A549 (cell line): ENCODE results near the gene UBAC2. TPM values are rescaled to one million over a fixed set of nuclear protein-coding genes. Genes with fewer than 3 reads are reported as not detected.

ENCODE experiments used
- ATAC-seq, 2 experiments: fragments of 200-7000 bp in 1 of 2; fragments of >200 bp in 1 of 2; cut with Nextera tagmentation in 1 of 2; cut with Tn5 transposase in 1 of 2; 3 replicates each; pipeline versions ENCODE4 v1.8.0 to v1.9.1; 2018 to 2020; ENCODE audit warnings: mild to moderate bottlenecking in 1 of 2, moderate library complexity in 1 of 2
- CTCF ChIA-PET: fragments of 300-600 bp; sonication (Branson Sonifier 250); formaldehyde crosslinking; extraction: SDS; loops from one replicate; lab custom pipeline; 2021; ENCODE audit warnings: antibody characterized with exemption, inconsistent platforms; lab: Yijun Ruan, JAX
- POLR2A ChIA-PET: fragments of 350-600 bp; formaldehyde crosslinking; extraction: SDS; loops from one replicate; lab custom pipeline; 2021; ENCODE audit warnings: antibody characterized with exemption, inconsistent platforms; lab: Yijun Ruan, JAX
- DNase-seq, 2 experiments: peaks; one replicate each; pipeline versions ENCODE4 v3.0.0 to v3.0.0-alpha.2; 2011 to 2016; ENCODE audit warnings: low read depth in 1 of 2, low spot score in 1 of 2
- FAIRE-seq: peaks from 2 replicates; lab custom pipeline; 2011; peaks lifted over from hg19 to GRCh38; lab: Jason Lieb, UNC
- H3K27ac ChIP-seq, 2 experiments: fragments of >200 bp; sonication (Bioruptor Twin); formaldehyde crosslinking; 3 replicates each; pipeline ENCODE4 v1.5.1; 2016 to 2017
- H3K4me1 ChIP-seq: fragments of >200 bp; sonication (Bioruptor Twin); formaldehyde crosslinking; 3 replicates; pipeline ENCODE4 v1.6.1; 2016
- H3K4me2 ChIP-seq: fragments of >200 bp; sonication (Bioruptor Twin); formaldehyde crosslinking; 3 replicates; pipeline ENCODE4 v1.6.1; 2016
- H3K4me3 ChIP-seq: fragments of >200 bp; sonication (Bioruptor Twin); formaldehyde crosslinking; 3 replicates; pipeline ENCODE4 v1.5.1; 2016
- H3K9me3 ChIP-seq: fragments of >200 bp; sonication (Bioruptor Twin); formaldehyde crosslinking; 3 replicates; pipeline ENCODE4 v1.6.1; 2016
- BCL3 ChIP-seq: fragments of >200 bp; sonication (Bioruptor Twin); formaldehyde crosslinking; IDR thresholded peaks from 3 replicates; pipeline ENCODE4 v1.6.1; 2016
- BHLHE40 ChIP-seq: IDR thresholded peaks from 2 replicates; pipeline ENCODE4 v1.6.1; 2012; ENCODE audit warnings: low read depth, low read length, inconsistent platforms
- CBX8 ChIP-seq: fragments of 200-600 bp; sonication (generic); IDR thresholded peaks from 2 replicates; pipeline ENCODE4 v1.6.1; 2016
- ESRRA ChIP-seq: fragments of 150-350 bp; IDR thresholded peaks from 2 replicates; pipeline ENCODE4 v1.6.1; 2014; ENCODE audit warnings: mild to moderate bottlenecking, low read length, borderline replicate concordance
- HES2 ChIP-seq: fragments of >200 bp; sonication (Bioruptor Twin); formaldehyde crosslinking; IDR thresholded peaks from 2 replicates; pipeline ENCODE4 v1.6.1; 2016
- JUNB ChIP-seq: fragments of >200 bp; sonication (Bioruptor Twin); formaldehyde crosslinking; IDR thresholded peaks from 2 replicates; pipeline ENCODE4 v1.6.1; 2016
- KDM5A ChIP-seq: fragments of 200-600 bp; sonication (generic); IDR thresholded peaks from 2 replicates; pipeline ENCODE4 v1.6.1; 2016; ENCODE audit warnings: antibody characterized with exemption, mild to moderate bottlenecking
- MAX ChIP-seq: IDR thresholded peaks from 2 replicates; pipeline ENCODE4 v1.6.1; 2012
- NFE2L2 ChIP-seq: fragments of 150-350 bp; conservative IDR thresholded peaks from 2 replicates; pipeline ENCODE4 v1.6.1; 2014; ENCODE audit warnings: low read length
- NPAS2 ChIP-seq: fragments of 250-450 bp; sonication (Bioruptor Pico); IDR thresholded peaks from 2 replicates; pipeline ENCODE4 v1.8.0; 2022; ENCODE audit warnings: mild to moderate bottlenecking, moderate library complexity, borderline replicate concordance
- PBX3 ChIP-seq: IDR thresholded peaks from 2 replicates; pipeline ENCODE4 v1.6.1; 2012
- PHF8 ChIP-seq: fragments of 200-600 bp; sonication (generic); IDR thresholded peaks from 2 replicates; pipeline ENCODE4 v1.6.1; 2016; ENCODE audit warnings: low read depth, mild to moderate bottlenecking, antibody characterized with exemption, moderate library complexity, borderline replicate concordance
- REST ChIP-seq: fragments of 200-600 bp; sonication (generic); IDR thresholded peaks from 2 replicates; pipeline ENCODE4 v1.6.1; 2016; ENCODE audit warnings: antibody characterized with exemption, mild to moderate bottlenecking, moderate library complexity
- SREBF2 ChIP-seq: fragments of 450-650 bp; IDR thresholded peaks from 2 replicates; pipeline ENCODE4 v1.6.1; 2014; ENCODE audit warnings: mild to moderate bottlenecking, moderate library complexity
- USF2 ChIP-seq: fragments of 450-650 bp; IDR thresholded peaks from 2 replicates; pipeline ENCODE4 v1.6.1; 2014; ENCODE audit warnings: antibody characterized with exemption
- WGBS: methylation state at CpG from one replicate; pipeline ENCODE4 v1.1.6; 2017; ENCODE audit errors: missing lambda C conversion rate; 5-methylcytosine and 5-hydroxymethylcytosine counted together
- polyA plus RNA-seq, 4 experiments: library from polyadenylated mRNA; depleted of rRNA in 3 of 4; stranded (reverse); fragments of >200 nt; fragmentation: RNase III in 1 of 4; extraction: RNeasy Plus Mini Kit Qiagen cat#74134 plus additional on column Dnase treatment in 1 of 4; gene quantifications; 2 replicates in 3 of 4; 3 replicates in 1 of 4; pipeline ENCODE4 v1.2.3, GENCODE V29; 2011 to 2017

The UBAC2 gene
- polyA plus RNA-seq, 2 of the 4 experiments (the other 2 are of a cell fraction): 61.6 to 103 TPM

- WGBS: 61% methylated on average over 5 of the region's 5 CpGs
- Histone ChIP-seq H3K27ac (no peak overlapping the region), H3K4me2 (no peak overlapping the region), H3K4me3 (no peak overlapping the region), H3K9me3 (no peaks in the 10 kb centered on the region), H3K4me1 (no peaks in the 10 kb centered on the region)
- TF ChIP-seq PBX3: no peak
- no peak for TF ChIP-seq PHF8
- no peak for TF ChIP-seq HES2
- no peak for TF ChIP-seq ESRRA
- no peak for TF ChIP-seq REST
- TF ChIP-seq SREBF2: no peak
- TF ChIP-seq BCL3: no peak
- TF ChIP-seq NFE2L2: no peak
- ChIA-PET CTCF (interaction anchor here (0.7 kb wide), 1 partner anchor 12 kb away, joined by 3 read pairs; no protein-coding TSS in a partner anchor), POLR2A (no interaction called here)
- no peak for ATAC-seq
- FAIRE-seq: no peak
- DNase-seq: no peak
Measured at GRCh38 chr13:99164226-99164625, 36.4 kb upstream of the UBAC2 start.

- Histone ChIP-seq H3K9me3 (no peaks in the 10 kb centered on the region), H3K4me2 (no peak overlapping the region), H3K27ac (no peak overlapping the region), H3K4me1 (no peaks in the 10 kb centered on the region), H3K4me3 (no peak overlapping the region)
- WGBS: 90% methylated on average over 5 of the region's 5 CpGs
- ChIA-PET POLR2A (interaction anchor here (0.7 kb wide), 1 partner anchor 49 kb away, joined by 3 read pairs; no protein-coding TSS in a partner anchor), CTCF (interaction anchor here (0.6 to 1.6 kb wide), 3 partner anchors 11 to 45 kb away, joined by 3 to 7 read pairs (median 3); no protein-coding TSS in a partner anchor)
- ATAC-seq: no peak
- DNase-seq: no peak
- no peak for TF ChIP-seq USF2
- TF ChIP-seq KDM5A: no peak
- TF ChIP-seq CBX8: no peak
- TF ChIP-seq NPAS2 (CRISPR knock-in tag): no peak
- no peak for TF ChIP-seq BHLHE40
- no peak for TF ChIP-seq HES2
- no peak for TF ChIP-seq PHF8
- TF ChIP-seq JUNB: no peak
- TF ChIP-seq MAX: no peak
- TF ChIP-seq ESRRA: no peak
- FAIRE-seq: no peak
Measured at GRCh38 chr13:99165753-99166587, 34.7 kb upstream of the UBAC2 start.
